ENCODE results near the gene LY6G6C. TPM values are rescaled to one million over a fixed set of nuclear protein-coding genes. Genes with fewer than 3 reads are reported as not detected.

Gene LY6G6C
- total RNA-seq, 2 donors from 2014 or later: not detected

GRCh38 chr6:31693535-31693934, 28.0 kb downstream of the LY6G6C start:
- Histone ChIP-seq H3K27me3 (no peaks in the 10 kb centered on the region), H3K4me3 (no peak overlapping the region), H3K36me3 (replicated peaks in 1 of 2; ENCODE audit: insufficient read depth in 1 of 2, low read depth in 2 of 2) (peaks cover 0 to 10% of the 10 kb centered on the region in 2 donors), H3K27ac (no peak overlapping the region), H3K4me1 (no peaks in the 10 kb centered on the region), H3K9me3 (no peaks in the 10 kb centered on the region)
- ATAC-seq: no peak
- WGBS, 2 donors: 90 to 91% methylated on average over 6 of the region's 6 CpGs
- no peak for DNase-seq
- intact Hi-C loops (cut with DNase I): no loop called here
- TF ChIP-seq POLR2A (IDR thresholded peaks at IDR 0.05): no peak
- TF ChIP-seq, protein P1, sequence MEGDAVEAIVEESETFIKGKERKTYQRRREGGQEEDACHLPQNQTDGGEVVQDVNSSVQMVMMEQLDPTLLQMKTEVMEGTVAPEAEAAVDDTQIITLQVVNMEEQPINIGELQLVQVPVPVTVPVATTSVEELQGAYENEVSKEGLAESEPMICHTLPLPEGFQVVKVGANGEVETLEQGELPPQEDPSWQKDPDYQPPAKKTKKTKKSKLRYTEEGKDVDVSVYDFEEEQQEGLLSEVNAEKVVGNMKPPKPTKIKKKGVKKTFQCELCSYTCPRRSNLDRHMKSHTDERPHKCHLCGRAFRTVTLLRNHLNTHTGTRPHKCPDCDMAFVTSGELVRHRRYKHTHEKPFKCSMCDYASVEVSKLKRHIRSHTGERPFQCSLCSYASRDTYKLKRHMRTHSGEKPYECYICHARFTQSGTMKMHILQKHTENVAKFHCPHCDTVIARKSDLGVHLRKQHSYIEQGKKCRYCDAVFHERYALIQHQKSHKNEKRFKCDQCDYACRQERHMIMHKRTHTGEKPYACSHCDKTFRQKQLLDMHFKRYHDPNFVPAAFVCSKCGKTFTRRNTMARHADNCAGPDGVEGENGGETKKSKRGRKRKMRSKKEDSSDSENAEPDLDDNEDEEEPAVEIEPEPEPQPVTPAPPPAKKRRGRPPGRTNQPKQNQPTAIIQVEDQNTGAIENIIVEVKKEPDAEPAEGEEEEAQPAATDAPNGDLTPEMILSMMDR (IDR thresholded peaks at IDR 0.05): no peak

GRCh38 chr6:31692886-31693285, 28.7 kb downstream of the LY6G6C start:
- Histone ChIP-seq H3K4me3 (no peak overlapping the region), H3K36me3 (replicated peaks in 1 of 2; ENCODE audit: insufficient read depth in 1 of 2, low read depth in 2 of 2) (peaks cover 0 to 15% of the 10 kb centered on the region in 2 donors), H3K4me1 (no peaks in the 10 kb centered on the region), H3K27me3 (no peaks in the 10 kb centered on the region), H3K9me3 (no peaks in the 10 kb centered on the region), H3K27ac (no peak overlapping the region)
- DNase-seq: no peak
- no peak for ATAC-seq
- TF ChIP-seq, protein P1 (IDR thresholded peaks at IDR 0.05): no peak
- TF ChIP-seq POLR2A (IDR thresholded peaks at IDR 0.05): no peak
- 87 to 95% methylated on average over 9 of the region's 9 CpGs for WGBS, 2 donors
- intact Hi-C loops (cut with DNase I): no loop called here

DNA sequence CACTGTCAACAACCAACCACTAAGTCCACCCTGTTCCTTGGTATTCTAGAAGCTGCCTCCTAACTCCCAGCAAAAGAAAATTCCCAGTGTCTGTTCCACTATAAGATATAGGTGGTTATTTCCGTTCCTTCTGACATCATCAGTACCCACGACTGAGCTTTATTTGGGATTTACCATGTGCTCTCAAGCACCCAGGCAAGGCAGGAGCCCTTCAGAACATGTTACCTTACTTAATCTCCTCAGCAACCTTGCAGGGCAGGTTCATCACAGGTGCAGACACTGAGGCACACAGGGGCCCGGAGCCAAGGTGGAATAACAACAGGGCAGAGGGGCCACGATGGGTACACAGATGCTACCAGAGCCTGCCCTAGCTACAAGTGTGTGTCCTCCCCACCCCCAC, 29.2 kb downstream of the LY6G6C start:
- no peak overlapping the region for H3K4me3 ChIP-seq
- intact Hi-C loops (cut with DNase I): no loop called here
- H3K36me3 ChIP-seq (replicated peaks in 1 of 2; ENCODE audit: insufficient read depth in 1 of 2, low read depth in 2 of 2): peaks cover 0 to 17% of the 10 kb centered on the region in 2 donors
- no peaks in the 10 kb centered on the region for H3K27me3 ChIP-seq
- H3K27ac ChIP-seq: no peak overlapping the region
- WGBS, 2 donors: 87 to 96% methylated on average over 3 to 4 of the region's 4 CpGs
- no peaks in the 10 kb centered on the region for H3K9me3 ChIP-seq
- no peak for ATAC-seq
- no peak for DNase-seq
- no peaks in the 10 kb centered on the region for H3K4me1 ChIP-seq
- TF ChIP-seq, protein P1 (IDR thresholded peaks at IDR 0.05): no peak
- no peak for TF ChIP-seq POLR2A (IDR thresholded peaks at IDR 0.05)

GRCh38 chr6:31691564-31692108, 29.9 kb downstream of the LY6G6C start:
- WGBS, 2 donors: 98 to 100% methylated on average over 6 to 12 of the region's 12 CpGs
- Histone ChIP-seq H3K36me3 (replicated peaks in 1 of 2; ENCODE audit: insufficient read depth in 1 of 2, low read depth in 2 of 2) (peaks cover 0 to 15% of the 10 kb centered on the region in 2 donors), H3K27me3 (no peaks in the 10 kb centered on the region), H3K27ac (no peak overlapping the region), H3K4me1 (no peaks in the 10 kb centered on the region), H3K4me3 (no peak overlapping the region), H3K9me3 (no peaks in the 10 kb centered on the region)
- ATAC-seq (no peak), DNase-seq (no peak)
- no peak for TF ChIP-seq POLR2A (IDR thresholded peaks at IDR 0.05)
- TF ChIP-seq, protein P1 (IDR thresholded peaks at IDR 0.05): no peak
- intact Hi-C loops (cut with DNase I): no loop called here

DNA sequence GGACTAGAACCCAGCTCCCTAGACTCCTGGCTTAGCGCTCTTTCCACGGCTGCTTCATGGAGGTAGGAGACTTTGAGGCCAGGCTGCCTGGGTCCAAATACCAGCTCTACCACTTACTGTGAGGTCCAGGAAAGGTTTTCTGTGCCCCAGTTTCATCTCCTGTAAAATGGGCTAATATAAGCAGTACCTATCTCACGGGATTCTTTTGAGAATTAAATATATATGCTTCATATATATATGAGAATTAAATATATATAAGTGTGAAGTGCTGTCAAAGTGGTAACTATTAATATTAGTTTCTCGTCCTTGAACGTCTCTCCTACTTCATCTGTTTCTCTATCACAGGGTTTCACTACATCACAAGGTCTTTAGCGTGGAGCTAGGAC, 30.5 kb downstream of the LY6G6C start:
- no peak for TF ChIP-seq POLR2A (IDR thresholded peaks at IDR 0.05)
- Histone ChIP-seq H3K36me3 (replicated peaks in 1 of 2; ENCODE audit: insufficient read depth in 1 of 2, low read depth in 2 of 2) (peaks cover 0 to 15% of the 10 kb centered on the region in 2 donors), H3K27me3 (no peaks in the 10 kb centered on the region), H3K9me3 (no peaks in the 10 kb centered on the region), H3K27ac (no peak overlapping the region), H3K4me3 (no peak overlapping the region), H3K4me1 (no peaks in the 10 kb centered on the region)
- 86 to 90% methylated on average over 6 of the region's 6 CpGs for WGBS, 2 donors
- DNase-seq: no peak
- intact Hi-C loops (cut with DNase I): no loop called here
- no peak for ATAC-seq
